Measurements from ENCODE around the gene RGMB. TPM values are rescaled to one million over a fixed set of nuclear protein-coding genes. Genes with fewer than 3 reads are reported as not detected.

Gene RGMB
- total and polyA plus RNA-seq, 2 donors (not counting 3 experiments of a cell fraction or from before 2014, with no cell fraction given), result 15.0 to 31.3 TPM

DNA sequence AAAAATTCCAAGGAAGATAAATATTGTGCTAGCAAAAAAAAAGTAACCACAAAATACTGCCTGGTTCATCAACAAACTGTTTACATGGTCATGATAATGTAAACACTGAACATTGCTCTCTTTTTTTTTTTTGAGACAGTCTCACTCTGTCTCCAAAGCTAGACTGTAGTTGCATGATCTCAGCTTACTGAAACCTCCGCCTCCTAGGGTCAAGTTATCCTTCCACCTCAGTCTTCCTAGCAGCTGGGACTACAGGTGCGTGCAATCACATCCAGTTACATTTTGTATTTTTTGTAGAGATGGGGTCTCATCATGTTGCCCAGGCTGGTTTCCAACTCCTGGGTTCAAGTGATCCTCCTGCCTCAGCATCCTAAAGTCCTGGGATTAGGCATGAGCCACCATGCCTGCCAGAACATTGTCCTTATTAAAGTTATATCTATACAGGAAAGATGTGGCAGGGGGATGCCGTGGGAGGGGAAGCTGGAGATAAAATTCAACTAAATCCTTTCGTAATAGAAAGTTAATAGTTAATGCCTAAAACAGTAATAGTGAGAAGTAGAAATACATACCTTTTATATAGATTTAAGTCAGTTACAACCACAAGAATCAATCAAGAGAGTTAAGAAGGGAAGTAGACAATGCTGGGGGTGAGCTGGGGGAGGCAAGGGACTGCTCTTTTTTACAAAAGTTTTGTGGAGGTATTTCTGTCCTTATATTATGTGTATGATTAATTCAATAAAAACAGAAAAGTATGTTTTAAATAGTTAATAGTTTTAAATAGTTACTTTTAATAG lies 52.3 kb downstream of the RGMB start:
- Histone ChIP-seq H3K4me3 (replicated peaks in 1 of 3; ENCODE audit: insufficient read depth in 1 of 3, low read depth in 1 of 3, low read length in 3 of 3) (no peak overlapping the region), H3K4me2 (ENCODE audit: insufficient read depth, low read length) (no peak overlapping the region), H3K9ac (replicated peaks; ENCODE audit: extremely low read depth, insufficient read depth, low read length) (no peak overlapping the region), H3K36me3 (ENCODE audit: control insufficient read depth in 2 of 2, extremely low read depth in 1 of 2, insufficient read depth in 2 of 2, low read length in 2 of 2) (no peaks in the 10 kb centered on the region), H4K20me1 (replicated peaks; ENCODE audit: control insufficient read depth, extremely low read depth, insufficient read depth, low read length) (no peaks in the 10 kb centered on the region), H3K9me3 (replicated peaks; ENCODE audit: control insufficient read depth, insufficient read depth, low read length) (no peaks in the 10 kb centered on the region), H3K4me1 (ENCODE audit: control insufficient read depth, extremely low read depth, insufficient read depth, low read length) (no peaks in the 10 kb centered on the region), H3K27ac (ENCODE audit: insufficient read depth, low read depth, low read length) (no peak overlapping the region), H3K9me1 (replicated peaks; ENCODE audit: control insufficient read depth, extremely low read depth, insufficient read depth, low read length) (no peaks in the 10 kb centered on the region), H3K27me3 (ENCODE audit: control insufficient read depth in 2 of 2, insufficient read depth in 2 of 2, low read length in 2 of 2) (no peaks in the 10 kb centered on the region), H2AFZ (ENCODE audit: low read depth, low read length) (no peak overlapping the region), H3K79me2 (ENCODE audit: control insufficient read depth, insufficient read depth, low read length) (no peaks in the 10 kb centered on the region)
- FAIRE-seq (no peak), DNase-seq (ENCODE audit: low read depth, low spot score) (no peak)
- TF ChIP-seq POLR2AphosphoS5 (IDR thresholded peaks at IDR 0.05; ENCODE audit: insufficient read depth, low read depth, low read length), result no peak
- TF ChIP-seq, protein P1, sequence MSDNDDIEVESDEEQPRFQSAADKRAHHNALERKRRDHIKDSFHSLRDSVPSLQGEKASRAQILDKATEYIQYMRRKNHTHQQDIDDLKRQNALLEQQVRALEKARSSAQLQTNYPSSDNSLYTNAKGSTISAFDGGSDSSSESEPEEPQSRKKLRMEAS (IDR thresholded peaks at IDR 0.05; ENCODE audit: insufficient read depth, insufficient read length), result no peak
- no peak for TF ChIP-seq EZH2 (IDR thresholded peaks at IDR 0.05; ENCODE audit: borderline replicate concordance, low read depth, low read length, severe bottlenecking)
- TF ChIP-seq FOS (IDR thresholded peaks at IDR 0.05; ENCODE audit: borderline replicate concordance, insufficient read depth, low read length), result no peak
- TF ChIP-seq POLR2A (IDR thresholded peaks at IDR 0.05; ENCODE audit: low read depth, low read length), result no peak
- TF ChIP-seq, protein P2, sequence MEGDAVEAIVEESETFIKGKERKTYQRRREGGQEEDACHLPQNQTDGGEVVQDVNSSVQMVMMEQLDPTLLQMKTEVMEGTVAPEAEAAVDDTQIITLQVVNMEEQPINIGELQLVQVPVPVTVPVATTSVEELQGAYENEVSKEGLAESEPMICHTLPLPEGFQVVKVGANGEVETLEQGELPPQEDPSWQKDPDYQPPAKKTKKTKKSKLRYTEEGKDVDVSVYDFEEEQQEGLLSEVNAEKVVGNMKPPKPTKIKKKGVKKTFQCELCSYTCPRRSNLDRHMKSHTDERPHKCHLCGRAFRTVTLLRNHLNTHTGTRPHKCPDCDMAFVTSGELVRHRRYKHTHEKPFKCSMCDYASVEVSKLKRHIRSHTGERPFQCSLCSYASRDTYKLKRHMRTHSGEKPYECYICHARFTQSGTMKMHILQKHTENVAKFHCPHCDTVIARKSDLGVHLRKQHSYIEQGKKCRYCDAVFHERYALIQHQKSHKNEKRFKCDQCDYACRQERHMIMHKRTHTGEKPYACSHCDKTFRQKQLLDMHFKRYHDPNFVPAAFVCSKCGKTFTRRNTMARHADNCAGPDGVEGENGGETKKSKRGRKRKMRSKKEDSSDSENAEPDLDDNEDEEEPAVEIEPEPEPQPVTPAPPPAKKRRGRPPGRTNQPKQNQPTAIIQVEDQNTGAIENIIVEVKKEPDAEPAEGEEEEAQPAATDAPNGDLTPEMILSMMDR (IDR thresholded peaks at IDR 0.05; ENCODE audit: extremely low read depth in 1 of 2, insufficient read depth in 1 of 2, low read depth in 1 of 2, low read length in 2 of 2), result no peak
- CTCF ChIA-PET, result interaction anchor here (1.1 to 4.4 kb wide), 3 partner anchors 54 to 1828 kb away, joined by 3 to 22 read pairs (median 3); no protein-coding TSS in a partner anchor
- intact Hi-C loops (cut with micrococcal nuclease) (loop anchor here (2.0 kb wide), 3 partner anchors 57 to 1663 kb away; partner anchors contain the start of gene RIOK2), dilution Hi-C loops (cut with MboI; ENCODE audit: extremely low pct_ligation_motif_present, low sequenced_read_pairs) (no loop called here)
- BruUV-seq (replicated peaks), result no TSS peak
- POLR2A ChIA-PET, result no interaction called here

All from endothelial cell of umbilical vein (primary cell).